PC-9 (cell line): ENCODE measurements around the gene PEMT. TPM values are rescaled to one million over a fixed set of nuclear protein-coding genes. Genes with fewer than 3 reads are reported as not detected.

Experiments
- BruUV-seq: library from RNA; stranded (reverse); fragments of 400-500 nt; replicated peaks from 2 replicates; lab custom pipeline; 2021; lab: Mats Ljungman, UMichigan
- CTCF ChIA-PET: fragments of 300-600 bp; sonication (Branson Sonifier 250); formaldehyde crosslinking; loops from one replicate; lab custom pipeline; 2022; ENCODE audit warnings: antibody characterized with exemption; lab: Charles Lee
- POLR2A ChIA-PET: fragments of 300-600 bp; sonication (Branson Sonifier 250); formaldehyde crosslinking; loops from one replicate; lab custom pipeline; 2022; ENCODE audit warnings: antibody characterized with exemption; ENCODE audit not compliant: unreplicated experiment; lab: Charles Lee
- DNase-seq, 2 experiments: peaks; one replicate each; pipeline versions ENCODE4 v3.0.0 to v3.0.0-alpha.2; 2015 to 2022; ENCODE audit warnings: mixed read lengths in 1 of 2
- H2AFZ ChIP-seq: fragments of 200-600 bp; sonication (generic); 2 replicates; pipeline ENCODE4 v1.8.1; 2017; ENCODE audit warnings: antibody characterized with exemption
- H3F3A ChIP-seq: fragments of 200-600 bp; sonication (generic); 2 replicates; pipeline ENCODE4 v1.8.1; 2017; ENCODE audit warnings: antibody characterized with exemption, mild to moderate bottlenecking, low read depth; ENCODE audit not compliant: insufficient read depth
- H3K27ac ChIP-seq: fragments of 200-600 bp; sonication (generic); 2 replicates; pipeline ENCODE4 v1.6.1; 2016; ENCODE audit warnings: mixed run types
- H3K27me3 ChIP-seq: fragments of 200-600 bp; sonication (generic); 2 replicates; pipeline ENCODE4 v1.6.1; 2016; ENCODE audit warnings: low read depth, mixed run types; ENCODE audit not compliant: insufficient read depth
- H3K36me3 ChIP-seq: fragments of 200-600 bp; sonication (generic); 2 replicates; pipeline ENCODE4 v1.6.1; 2016; ENCODE audit warnings: low read depth, mixed run types
- H3K4me1 ChIP-seq: fragments of 200-600 bp; sonication (generic); replicated peaks from 2 replicates; pipeline ENCODE4 v1.6.1; 2016; ENCODE audit warnings: mixed run types; ENCODE audit not compliant: insufficient read depth
- H3K4me2 ChIP-seq: fragments of 200-600 bp; sonication (generic); 2 replicates; pipeline ENCODE4 v1.6.1; 2017; ENCODE audit warnings: mixed run types
- H3K4me3 ChIP-seq: fragments of 200-600 bp; sonication (generic); 2 replicates; pipeline ENCODE4 v1.6.1; 2016; ENCODE audit warnings: mixed run types
- H3K79me2 ChIP-seq: fragments of 200-600 bp; sonication (generic); 2 replicates; pipeline ENCODE4 v1.6.1; 2017; ENCODE audit warnings: low read depth, mixed run types
- H3K9me2 ChIP-seq: fragments of 200-600 bp; sonication (generic); 2 replicates; pipeline ENCODE4 v1.8.1; 2017; ENCODE audit warnings: mild to moderate bottlenecking; ENCODE audit not compliant: insufficient read depth
- H3K9me3 ChIP-seq: fragments of 200-600 bp; sonication (generic); 2 replicates; pipeline ENCODE4 v1.8.1; 2016; ENCODE audit warnings: low read depth; ENCODE audit not compliant: insufficient read depth
- H4K20me1 ChIP-seq: fragments of 200-600 bp; sonication (generic); 2 replicates; pipeline ENCODE4 v1.8.1; 2017; ENCODE audit not compliant: insufficient read depth
- EZH2 ChIP-seq: fragments of 200-600 bp; sonication (generic); IDR thresholded peaks from 2 replicates; pipeline ENCODE4 v1.8.0; 2017; ENCODE audit warnings: antibody characterized with exemption, low read depth
- intact Hi-C: fragments of 100-400 bp; cut with micrococcal nuclease; formaldehyde crosslinking; loops from one replicate; pipeline ENCODE4 v1.10.0; 2022; ENCODE audit not compliant: unreplicated experiment
- total RNA-seq: library from RNA; stranded (reverse); gene quantifications from 2 replicates; pipeline ENCODE4 v1.2.3, GENCODE V29; 2021
- TF ChIP-seq, protein P1 (sequence below): fragments of 200-600 bp; sonication (generic); conservative IDR thresholded peaks from 2 replicates; pipeline ENCODE4 v1.6.1; 2017; ENCODE audit warnings: mixed run types, antibody characterized with exemption, mild to moderate bottlenecking, moderate library complexity

The PEMT gene
- total RNA-seq, 1 experiment from 2014 or later = 61.2 TPM

- Histone ChIP-seq H3K4me3 (no peak overlapping the region), H3K27ac (no peak overlapping the region), H3K4me1 (no peaks in the 10 kb centered on the region), H4K20me1 (peaks cover 3% of the 10 kb centered on the region; the same call in 1 of the 2 replicates), H3K79me2 (no peaks in the 10 kb centered on the region), H3K27me3 (peaks cover 88% of the 10 kb centered on the region), H2AFZ (no peak overlapping the region), H3F3A (no peaks in the 10 kb centered on the region), H3K36me3 (no peaks in the 10 kb centered on the region), H3K4me2 (no peak overlapping the region), H3K9me3 (0 out of 2 replicates have a peak, but pooled peaks cover 3% of the 10 kb centered on the region), H3K9me2 (no peaks in the 10 kb centered on the region)
- CTCF ChIA-PET = no interaction called here
- DNase-seq = no peak
- POLR2A ChIA-PET = no interaction called here
- BruUV-seq = no TSS peak
- TF ChIP-seq EZH2 = no peak
- TF ChIP-seq, protein P1, sequence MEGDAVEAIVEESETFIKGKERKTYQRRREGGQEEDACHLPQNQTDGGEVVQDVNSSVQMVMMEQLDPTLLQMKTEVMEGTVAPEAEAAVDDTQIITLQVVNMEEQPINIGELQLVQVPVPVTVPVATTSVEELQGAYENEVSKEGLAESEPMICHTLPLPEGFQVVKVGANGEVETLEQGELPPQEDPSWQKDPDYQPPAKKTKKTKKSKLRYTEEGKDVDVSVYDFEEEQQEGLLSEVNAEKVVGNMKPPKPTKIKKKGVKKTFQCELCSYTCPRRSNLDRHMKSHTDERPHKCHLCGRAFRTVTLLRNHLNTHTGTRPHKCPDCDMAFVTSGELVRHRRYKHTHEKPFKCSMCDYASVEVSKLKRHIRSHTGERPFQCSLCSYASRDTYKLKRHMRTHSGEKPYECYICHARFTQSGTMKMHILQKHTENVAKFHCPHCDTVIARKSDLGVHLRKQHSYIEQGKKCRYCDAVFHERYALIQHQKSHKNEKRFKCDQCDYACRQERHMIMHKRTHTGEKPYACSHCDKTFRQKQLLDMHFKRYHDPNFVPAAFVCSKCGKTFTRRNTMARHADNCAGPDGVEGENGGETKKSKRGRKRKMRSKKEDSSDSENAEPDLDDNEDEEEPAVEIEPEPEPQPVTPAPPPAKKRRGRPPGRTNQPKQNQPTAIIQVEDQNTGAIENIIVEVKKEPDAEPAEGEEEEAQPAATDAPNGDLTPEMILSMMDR = no peak
- intact Hi-C loops = no loop called here
These were observed 133.8 kb downstream of the PEMT start for GRCh38 chr17:17457680-17458079.

DNA sequence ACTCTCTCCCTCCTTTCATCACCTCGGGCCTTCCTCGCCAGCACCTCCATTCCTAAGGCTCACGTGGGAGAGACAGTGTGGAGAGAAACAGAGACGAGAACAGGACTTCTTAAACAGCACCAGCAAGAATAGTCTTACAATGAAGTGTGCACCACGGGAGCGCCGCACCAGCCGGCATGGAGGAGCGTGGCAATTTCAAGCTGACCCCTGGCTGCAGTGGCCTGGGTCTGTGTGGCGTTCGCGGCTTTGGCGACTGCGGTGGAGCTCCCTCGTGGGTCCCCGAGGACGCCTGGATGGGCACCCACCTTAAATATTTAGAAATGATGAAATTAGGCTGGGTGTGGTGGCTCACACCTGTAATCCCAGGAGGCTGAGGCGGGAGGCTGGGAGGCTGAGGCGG lies 135.3 kb downstream of the PEMT start:
- no peak for TF ChIP-seq EZH2
- TF ChIP-seq, protein P1 = no peak
- POLR2A ChIA-PET = no interaction called here
- CTCF ChIA-PET = no interaction called here
- Histone ChIP-seq H3K4me2 (no peak overlapping the region), H3F3A (no peaks in the 10 kb centered on the region), H2AFZ (no peak overlapping the region), H3K79me2 (no peaks in the 10 kb centered on the region), H3K9me3 (0 out of 2 replicates have a peak, but pooled peaks cover 3% of the 10 kb centered on the region), H3K27me3 (peaks cover 87% of the 10 kb centered on the region), H3K4me1 (no peaks in the 10 kb centered on the region), H3K36me3 (no peaks in the 10 kb centered on the region), H3K4me3 (no peak overlapping the region), H3K9me2 (no peaks in the 10 kb centered on the region), H4K20me1 (no peaks in the 10 kb centered on the region), H3K27ac (no peak overlapping the region)
- intact Hi-C loops = no loop called here
- no peak for DNase-seq
- BruUV-seq = no TSS peak

Other genes with a start within 250 kb of the PEMT start
- gene MED9, start 114.7 kb downstream of the PEMT start, total RNA-seq = 14.6 and 15.8 TPM in 2 replicates
- gene RASD1, start 95.3 kb downstream of the PEMT start, total RNA-seq = 1.0 and 1.2 TPM in 2 replicates
- 86.3 and 92.9 TPM in 2 replicates for gene RAI1, start 89.8 kb upstream of the PEMT start, total RNA-seq
- gene SREBF1, start 245.3 kb upstream of the PEMT start, total RNA-seq = 243 and 360 TPM in 2 replicates